SH-SY5Y (cell line): ENCODE data around the gene IFNA5.

ENCODE experiments used
- GATA2 ChIP-seq: IDR thresholded peaks from 2 replicates; pipeline ENCODE4 v1.6.1; 2011; ENCODE audit warnings: mild to moderate bottlenecking, low read depth, low read length
- GATA3 ChIP-seq: IDR thresholded peaks from 2 replicates; pipeline ENCODE4 v1.6.1; 2011; ENCODE audit warnings: low read depth, mild to moderate bottlenecking, low read length, moderate library complexity

Gene IFNA5

GRCh38 chr9:21305213-21305612, at the start of gene IFNA5:
TSS of gene IFNA5 (minus strand) at chr9:21305313. CDS start at chr9:21305256, 57 bp downstream.
- TF ChIP-seq GATA3 (no peak), GATA2 (no peak)

GRCh38 chr9:21350787-21351186, 45.7 kb upstream of the IFNA5 start, which contains the start of gene IFNA6:
TSS of gene IFNA6 (minus strand) at chr9:21350887. CDS start at chr9:21350887, 0 bp downstream.
- TF ChIP-seq GATA3 (no peak), GATA2 (no peak)

GRCh38 chr9:21348430-21348970, 43.4 kb upstream of the IFNA5 start:
- TF ChIP-seq GATA2, result no peak
- TF ChIP-seq GATA3, result no peak

- TF ChIP-seq GATA2 (no peak), GATA3 (no peak)
These were observed 35.6 kb upstream of the IFNA5 start for GRCh38 chr9:21340735-21341134.

- TF ChIP-seq GATA2, result no peak
- TF ChIP-seq GATA3, result no peak
These were observed 31.3 kb upstream of the IFNA5 start for GRCh38 chr9:21336457-21336856.

GRCh38 chr9:21334701-21335632, 29.9 kb upstream of the IFNA5 start, which contains the start of gene KLHL9:
TSS of gene KLHL9 (minus strand) at chr9:21335404. CDS start at chr9:21334859, 545 bp downstream.
- TF ChIP-seq GATA3 (no peak), GATA2 (no peak; the same call in 1 of the 2 replicates)

GRCh38 chr9:21333226-21333625, 28.1 kb upstream of the IFNA5 start:
- no peak for TF ChIP-seq GATA3
- TF ChIP-seq GATA2, result no peak

- TF ChIP-seq GATA3, result no peak
- no peak for TF ChIP-seq GATA2
These were observed 26.7 kb upstream of the IFNA5 start for GRCh38 chr9:21331676-21332402.

GRCh38 chr9:21326526-21327139, 21.5 kb upstream of the IFNA5 start:
- TF ChIP-seq GATA3 (no peak), GATA2 (no peak)

- TF ChIP-seq GATA3 (no peak), GATA2 (no peak)
These were observed 18.9 kb upstream of the IFNA5 start for GRCh38 chr9:21324047-21324446.

GRCh38 chr9:21322911-21323461, 17.9 kb upstream of the IFNA5 start:
- TF ChIP-seq GATA2 (no peak), GATA3 (no peak)

GRCh38 chr9:21320465-21320864, 15.4 kb upstream of the IFNA5 start:
- no peak for TF ChIP-seq GATA2
- no peak for TF ChIP-seq GATA3
